ENCODE measurements around the gene SREK1IP1. TPM values are rescaled to one million over a fixed set of nuclear protein-coding genes. Genes with fewer than 3 reads are reported as not detected.

Gene SREK1IP1
- total RNA-seq, 1 donor from 2014 or later, result 11.7 TPM

GRCh38 chr5:64749385-64749784, 19.1 kb downstream of the SREK1IP1 start:
- Histone ChIP-seq H3K27me3 (ENCODE audit: low read depth) (no peaks in the 10 kb centered on the region), H3K27ac (replicated peaks) (no peak overlapping the region), H3K4me3 (no peak overlapping the region), H3K4me1 (no peaks in the 10 kb centered on the region), H3K9me3 (replicated peaks) (no peaks in the 10 kb centered on the region), H3K36me3 (peaks cover 28% of the 10 kb centered on the region)
- no peak for TF ChIP-seq CTCF (IDR thresholded peaks at IDR 0.05; ENCODE audit: borderline replicate concordance)
- DNase-seq, result no peak
- intact Hi-C loops (cut with micrococcal nuclease), result no loop called here

GRCh38 chr5:64746446-64746845, 22.0 kb downstream of the SREK1IP1 start:
- no peaks in the 10 kb centered on the region for H3K27me3 ChIP-seq (ENCODE audit: low read depth)
- peaks cover 6% of the 10 kb centered on the region for H3K36me3 ChIP-seq
- H3K4me3 ChIP-seq, result no peak overlapping the region
- intact Hi-C loops (cut with micrococcal nuclease), result no loop called here
- H3K9me3 ChIP-seq (replicated peaks), result no peaks in the 10 kb centered on the region
- no peak overlapping the region for H3K27ac ChIP-seq (replicated peaks)
- peaks cover 16% of the 10 kb centered on the region for H3K4me1 ChIP-seq
- DNase-seq, result no peak
- TF ChIP-seq CTCF (IDR thresholded peaks at IDR 0.05; ENCODE audit: borderline replicate concordance), result no peak

GRCh38 chr5:64744914-64745313, 23.6 kb downstream of the SREK1IP1 start:
- H3K9me3 ChIP-seq (replicated peaks), result no peaks in the 10 kb centered on the region
- no peak overlapping the region for H3K4me3 ChIP-seq
- TF ChIP-seq CTCF (IDR thresholded peaks at IDR 0.05; ENCODE audit: borderline replicate concordance), result no peak
- no peak for DNase-seq
- peaks cover 16% of the 10 kb centered on the region for H3K4me1 ChIP-seq
- no peak overlapping the region for H3K27ac ChIP-seq (replicated peaks)
- H3K27me3 ChIP-seq (ENCODE audit: low read depth), result no peaks in the 10 kb centered on the region
- H3K36me3 ChIP-seq, result peaks cover 14% of the 10 kb centered on the region
- intact Hi-C loops (cut with micrococcal nuclease), result no loop called here

- Histone ChIP-seq H3K27ac (replicated peaks) (no peak overlapping the region), H3K9me3 (replicated peaks) (no peaks in the 10 kb centered on the region), H3K27me3 (ENCODE audit: low read depth) (no peaks in the 10 kb centered on the region), H3K36me3 (peaks cover 33% of the 10 kb centered on the region), H3K4me3 (no peak overlapping the region), H3K4me1 (peaks cover 22% of the 10 kb centered on the region)
- intact Hi-C loops (cut with micrococcal nuclease), result no loop called here
- TF ChIP-seq CTCF (IDR thresholded peaks at IDR 0.05; ENCODE audit: borderline replicate concordance), result no peak
- DNase-seq, result no peak
Observed at GRCh38 chr5:64742821-64743220, 25.7 kb downstream of the SREK1IP1 start.

GRCh38 chr5:64742411-64742810, 26.1 kb downstream of the SREK1IP1 start:
- H3K27me3 ChIP-seq (ENCODE audit: low read depth), result no peaks in the 10 kb centered on the region
- H3K27ac ChIP-seq (replicated peaks), result no peak overlapping the region
- intact Hi-C loops (cut with micrococcal nuclease), result no loop called here
- H3K36me3 ChIP-seq, result peaks cover 30% of the 10 kb centered on the region
- peaks cover 22% of the 10 kb centered on the region for H3K4me1 ChIP-seq
- H3K9me3 ChIP-seq (replicated peaks), result no peaks in the 10 kb centered on the region
- TF ChIP-seq CTCF (IDR thresholded peaks at IDR 0.05; ENCODE audit: borderline replicate concordance), result no peak
- no peak overlapping the region for H3K4me3 ChIP-seq
- no peak for DNase-seq

GRCh38 chr5:64727150-64727549, 41.3 kb downstream of the SREK1IP1 start:
- intact Hi-C loops (cut with micrococcal nuclease), result no loop called here
- H3K27me3 ChIP-seq (ENCODE audit: low read depth), result no peaks in the 10 kb centered on the region
- H3K4me3 ChIP-seq, result no peak overlapping the region
- H3K9me3 ChIP-seq (replicated peaks), result no peaks in the 10 kb centered on the region
- H3K36me3 ChIP-seq, result peaks cover 63% of the 10 kb centered on the region
- no peak overlapping the region for H3K27ac ChIP-seq (replicated peaks)
- H3K4me1 ChIP-seq, result no peaks in the 10 kb centered on the region
- no peak for TF ChIP-seq CTCF (IDR thresholded peaks at IDR 0.05; ENCODE audit: borderline replicate concordance)
- DNase-seq, result no peak
